ENCODE data around the gene NAA11. TPM values are rescaled to one million over a fixed set of nuclear protein-coding genes. Genes with fewer than 3 reads are reported as not detected.

The NAA11 gene
- total RNA-seq, 1 donor from 2014 or later = not detected

- Mint-ChIP-seq H3K4me1 (ENCODE audit: unreplicated experiment) (no peaks in the 10 kb centered on the region), H3K4me3 (ENCODE audit: unreplicated experiment) (no peak overlapping the region), H3K27ac (ENCODE audit: unreplicated experiment) (no peak overlapping the region), H3K9me3 (ENCODE audit: unreplicated experiment) (no peaks in the 10 kb centered on the region), H3K27me3 (ENCODE audit: unreplicated experiment) (no peaks in the 10 kb centered on the region), H3K36me3 (ENCODE audit: low read depth, unreplicated experiment) (no peaks in the 10 kb centered on the region)
- DNase-seq (ENCODE audit: low spot score) = no peak
- TF ChIP-seq, protein P1, sequence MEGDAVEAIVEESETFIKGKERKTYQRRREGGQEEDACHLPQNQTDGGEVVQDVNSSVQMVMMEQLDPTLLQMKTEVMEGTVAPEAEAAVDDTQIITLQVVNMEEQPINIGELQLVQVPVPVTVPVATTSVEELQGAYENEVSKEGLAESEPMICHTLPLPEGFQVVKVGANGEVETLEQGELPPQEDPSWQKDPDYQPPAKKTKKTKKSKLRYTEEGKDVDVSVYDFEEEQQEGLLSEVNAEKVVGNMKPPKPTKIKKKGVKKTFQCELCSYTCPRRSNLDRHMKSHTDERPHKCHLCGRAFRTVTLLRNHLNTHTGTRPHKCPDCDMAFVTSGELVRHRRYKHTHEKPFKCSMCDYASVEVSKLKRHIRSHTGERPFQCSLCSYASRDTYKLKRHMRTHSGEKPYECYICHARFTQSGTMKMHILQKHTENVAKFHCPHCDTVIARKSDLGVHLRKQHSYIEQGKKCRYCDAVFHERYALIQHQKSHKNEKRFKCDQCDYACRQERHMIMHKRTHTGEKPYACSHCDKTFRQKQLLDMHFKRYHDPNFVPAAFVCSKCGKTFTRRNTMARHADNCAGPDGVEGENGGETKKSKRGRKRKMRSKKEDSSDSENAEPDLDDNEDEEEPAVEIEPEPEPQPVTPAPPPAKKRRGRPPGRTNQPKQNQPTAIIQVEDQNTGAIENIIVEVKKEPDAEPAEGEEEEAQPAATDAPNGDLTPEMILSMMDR (IDR thresholded peaks at IDR 0.05; ENCODE audit: unreplicated experiment) = no peak
Observed at GRCh38 chr4:79296768-79297428, 29.0 kb downstream of the NAA11 start.

- H3K27ac Mint-ChIP-seq (ENCODE audit: unreplicated experiment) = no peak overlapping the region
- H3K4me3 Mint-ChIP-seq (ENCODE audit: unreplicated experiment) = no peak overlapping the region
- H3K27me3 Mint-ChIP-seq (ENCODE audit: unreplicated experiment) = no peaks in the 10 kb centered on the region
- DNase-seq (ENCODE audit: low spot score) = no peak
- H3K4me1 Mint-ChIP-seq (ENCODE audit: unreplicated experiment) = no peaks in the 10 kb centered on the region
- H3K36me3 Mint-ChIP-seq (ENCODE audit: low read depth, unreplicated experiment) = no peaks in the 10 kb centered on the region
- H3K9me3 Mint-ChIP-seq (ENCODE audit: unreplicated experiment) = no peaks in the 10 kb centered on the region
- TF ChIP-seq, protein P1 (IDR thresholded peaks at IDR 0.05; ENCODE audit: unreplicated experiment) = no peak
Observed at GRCh38 chr4:79295086-79295485, 30.8 kb downstream of the NAA11 start.

- DNase-seq (ENCODE audit: low spot score) = no peak
- no peaks in the 10 kb centered on the region for H3K27me3 Mint-ChIP-seq (ENCODE audit: unreplicated experiment)
- TF ChIP-seq, protein P1 (IDR thresholded peaks at IDR 0.05; ENCODE audit: unreplicated experiment) = no peak
- no peaks in the 10 kb centered on the region for H3K4me1 Mint-ChIP-seq (ENCODE audit: unreplicated experiment)
- no peak overlapping the region for H3K4me3 Mint-ChIP-seq (ENCODE audit: unreplicated experiment)
- H3K36me3 Mint-ChIP-seq (ENCODE audit: low read depth, unreplicated experiment) = no peaks in the 10 kb centered on the region
- no peak overlapping the region for H3K27ac Mint-ChIP-seq (ENCODE audit: unreplicated experiment)
- no peaks in the 10 kb centered on the region for H3K9me3 Mint-ChIP-seq (ENCODE audit: unreplicated experiment)
Observed at GRCh38 chr4:79294064-79294463, 31.8 kb downstream of the NAA11 start.

DNA sequence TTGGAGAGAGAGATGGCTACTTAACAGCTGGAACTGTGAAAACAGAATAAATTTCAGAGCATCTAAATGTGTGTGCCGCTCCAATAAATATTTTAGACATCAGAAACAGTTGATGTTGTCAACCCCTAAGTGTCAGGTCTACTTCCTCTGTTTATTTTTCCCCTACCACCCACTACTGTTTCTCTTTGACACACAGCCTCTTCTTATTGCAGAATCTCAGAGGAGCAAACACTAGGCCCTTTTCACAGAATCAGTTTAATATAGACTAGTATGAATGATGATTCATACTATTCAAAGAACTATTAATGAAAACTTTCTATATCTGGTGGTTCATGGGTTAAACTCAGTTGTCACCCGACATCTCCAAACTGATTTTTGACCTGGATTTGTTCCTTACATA, 33.9 kb downstream of the NAA11 start:
- TF ChIP-seq, protein P1 (IDR thresholded peaks at IDR 0.05; ENCODE audit: unreplicated experiment) = no peak
- H3K27ac Mint-ChIP-seq (ENCODE audit: unreplicated experiment) = no peak overlapping the region
- H3K4me1 Mint-ChIP-seq (ENCODE audit: unreplicated experiment) = no peaks in the 10 kb centered on the region
- H3K27me3 Mint-ChIP-seq (ENCODE audit: unreplicated experiment) = no peaks in the 10 kb centered on the region
- no peaks in the 10 kb centered on the region for H3K36me3 Mint-ChIP-seq (ENCODE audit: low read depth, unreplicated experiment)
- no peaks in the 10 kb centered on the region for H3K9me3 Mint-ChIP-seq (ENCODE audit: unreplicated experiment)
- H3K4me3 Mint-ChIP-seq (ENCODE audit: unreplicated experiment) = no peak overlapping the region
- DNase-seq (ENCODE audit: low spot score) = no peak

DNA sequence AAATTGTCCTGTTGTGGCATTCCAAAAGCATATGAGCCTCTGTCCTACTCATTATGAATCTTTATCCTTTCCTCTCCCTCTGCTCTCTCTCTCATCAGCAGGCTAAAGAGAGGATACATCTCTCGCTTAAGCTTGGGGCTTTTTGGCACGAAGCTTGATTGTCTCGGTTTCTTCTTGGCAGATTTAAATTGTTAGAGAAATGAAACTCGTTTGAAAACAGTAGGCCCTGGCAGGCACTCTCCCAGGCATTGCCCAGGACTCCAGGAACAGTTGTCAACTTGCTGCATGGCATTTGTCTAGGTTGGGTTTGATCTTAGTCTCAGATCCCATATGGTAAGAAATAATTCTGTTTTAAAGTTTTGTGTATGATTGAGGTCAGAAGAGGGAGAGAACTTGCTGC, 35.5 kb downstream of the NAA11 start:
- DNase-seq (ENCODE audit: low spot score) = no peak
- H3K9me3 Mint-ChIP-seq (ENCODE audit: unreplicated experiment) = no peaks in the 10 kb centered on the region
- no peaks in the 10 kb centered on the region for H3K4me1 Mint-ChIP-seq (ENCODE audit: unreplicated experiment)
- TF ChIP-seq, protein P1 (IDR thresholded peaks at IDR 0.05; ENCODE audit: unreplicated experiment) = no peak
- H3K27ac Mint-ChIP-seq (ENCODE audit: unreplicated experiment) = no peak overlapping the region
- no peaks in the 10 kb centered on the region for H3K27me3 Mint-ChIP-seq (ENCODE audit: unreplicated experiment)
- H3K36me3 Mint-ChIP-seq (ENCODE audit: low read depth, unreplicated experiment) = no peaks in the 10 kb centered on the region
- no peak overlapping the region for H3K4me3 Mint-ChIP-seq (ENCODE audit: unreplicated experiment)

Measured in endothelial cell (in vitro differentiated cells).